Psoas muscle (tissue), 8 donors: Measurements from ENCODE around the gene CLDN34. TPM values are rescaled to one million over a fixed set of nuclear protein-coding genes. Genes with fewer than 3 reads are reported as not detected.

Experiments
- ATAC-seq, 4 donors: fragments of 200-7000 bp; cut with Tn5 transposase; one replicate each; pipeline ENCODE4 v1.9.1; 2020; ENCODE audit warnings: moderate library complexity in 3 of 4, mild to moderate bottlenecking in 2 of 4
- DNase-seq, 2 donors: peaks; one replicate each; pipeline ENCODE4 v3.0.0-alpha.2; 2020
- H3K27ac ChIP-seq: fragments of 200-600 bp; one replicate; pipeline ENCODE4 v1.8.0; 2022
- H3K27me3 ChIP-seq, 3 donors: fragments of 200-600 bp in 1 of 3; one replicate each; pipeline versions ENCODE4 v1.6.1 to v1.8.0; 2013 to 2022; ENCODE audit warnings: low read length in 2 of 3, mild to moderate bottlenecking in 2 of 3, moderate library complexity in 1 of 3; ENCODE audit not compliant: insufficient read depth in 3 of 3
- H3K36me3 ChIP-seq, 2 donors: fragments of 200-600 bp in 1 of 2; one replicate each; pipeline versions ENCODE4 v1.6.1 to v1.8.0; 2013 to 2022; ENCODE audit warnings: low read depth in 1 of 2, mild to moderate bottlenecking in 1 of 2, moderate library complexity in 1 of 2; ENCODE audit not compliant: insufficient read depth in 1 of 2
- H3K4me1 ChIP-seq: fragments of 200-600 bp; one replicate; pipeline ENCODE4 v1.8.0; 2022
- H3K4me3 ChIP-seq: fragments of 200-600 bp; one replicate; pipeline ENCODE4 v1.8.0; 2022; ENCODE audit warnings: mild to moderate bottlenecking
- H3K9me3 ChIP-seq: fragments of 200-600 bp; one replicate; pipeline ENCODE4 v1.8.0; 2022
- CTCF ChIP-seq: fragments of 200-600 bp; IDR thresholded peaks from one replicate; pipeline ENCODE4 v1.8.0; 2022; ENCODE audit warnings: antibody characterized with exemption
- WGBS, 3 donors: extraction: QIAGEN DNeasy Blood & Tissue Kit; methylation state at CpG; one replicate each; pipeline versions ENCODE4 v1.1.6 to v1.1.7; 2013; 5-methylcytosine and 5-hydroxymethylcytosine counted together
- intact Hi-C, 2 donors: fragments of 100-400 bp; cut with DNase I; formaldehyde crosslinking; loops; one replicate each; pipeline versions ENCODE4 v1.11.0 to v1.14.2; 2022
- polyA plus RNA-seq, 3 donors: library from polyadenylated mRNA; stranded (reverse); fragments of 200-250 nt; gene quantifications; one replicate each; pipeline ENCODE4 v1.2.3, GENCODE V29; 2013
- total RNA-seq, 4 donors: library from RNA; stranded (reverse); fragmentation: NEBNext Ultra II Directional in 2 of 4; extraction: Animal tissue kit (Norgen Biotek cat#: 25700) in 2 of 4; gene quantifications; one replicate each; pipeline versions ENCODE4 v1.2.1 to v1.2.4, GENCODE V29; 2021 to 2023
- donor health status: healthy with polysubstance abuse.
- donor health status: DM: no; HTN: no; CAD: no; lungs with moderate emphysema.
- donor health status: Bipolar disorder and iron deficiency.
- donor health status: healthy.
- donor health status: DM: yes; HTN: yes; CAD: no.
- donor health status: DM: no; HTN: no; CAD: no.
- donor health status: DM: no; HTN: no; CAD: no.
- donor health status: DM: yes; HTN: yes; CAD: no.

The CLDN34 gene
- total and polyA plus RNA-seq, 7 donors, result not detected

- no peaks in the 10 kb centered on the region for H3K9me3 ChIP-seq
- no peaks in the 10 kb centered on the region for H3K36me3 ChIP-seq
- no peak overlapping the region for H3K4me3 ChIP-seq
- intact Hi-C loops, result no loop called here
- H3K27me3 ChIP-seq, result no peaks in the 10 kb centered on the region
- DNase-seq (no peak), ATAC-seq (no peak)
- H3K4me1 ChIP-seq, result no peaks in the 10 kb centered on the region
- no peak for TF ChIP-seq CTCF
- H3K27ac ChIP-seq, result no peak overlapping the region
- WGBS, 3 donors, result 89 to 97% (median 89%) methylated on average over 13 to 18 of the region's 18 CpGs
Measured at GRCh38 chrX:9983441-9983840, 16.3 kb downstream of the CLDN34 start.

- 84 to 96% (median 85%) methylated on average over 11 of the region's 11 CpGs for WGBS, 3 donors
- ATAC-seq (no peak), DNase-seq (no peak)
- Histone ChIP-seq H3K4me3 (no peak overlapping the region), H3K36me3 (no peaks in the 10 kb centered on the region), H3K9me3 (no peaks in the 10 kb centered on the region), H3K27me3 (no peaks in the 10 kb centered on the region), H3K27ac (no peak overlapping the region), H3K4me1 (no peaks in the 10 kb centered on the region)
- intact Hi-C loops, result no loop called here
- no peak for TF ChIP-seq CTCF
Measured at GRCh38 chrX:9983846-9984245, 16.7 kb downstream of the CLDN34 start.

GRCh38 chrX:9988762-9989161 is 21.6 kb downstream of the CLDN34 start:
- Histone ChIP-seq H3K4me3 (no peak overlapping the region), H3K4me1 (no peaks in the 10 kb centered on the region), H3K27ac (no peak overlapping the region), H3K9me3 (no peaks in the 10 kb centered on the region), H3K27me3 (no peaks in the 10 kb centered on the region), H3K36me3 (no peaks in the 10 kb centered on the region)
- intact Hi-C loops, result no loop called here
- WGBS, 3 donors, result 27 to 47% (median 32%) methylated on average over 1 of the region's 1 CpG
- peak; percentile 32 for TF ChIP-seq CTCF
- no peak for ATAC-seq
- DNase-seq, result no peak

- no peak overlapping the region for H3K27ac ChIP-seq
- ATAC-seq (no peak), DNase-seq (no peak)
- 89 to 98% (median 97%) methylated on average over 22 to 28 of the region's 28 CpGs for WGBS, 3 donors
- H3K4me3 ChIP-seq, result no peak overlapping the region
- H3K4me1 ChIP-seq, result no peaks in the 10 kb centered on the region
- TF ChIP-seq CTCF, result no peak
- H3K9me3 ChIP-seq, result no peaks in the 10 kb centered on the region
- H3K36me3 ChIP-seq, result no peaks in the 10 kb centered on the region
- H3K27me3 ChIP-seq, result no peaks in the 10 kb centered on the region
- intact Hi-C loops, result no loop called here
Measured at GRCh38 chrX:9992061-9992460, 24.9 kb downstream of the CLDN34 start.

GRCh38 chrX:9992724-9993123 is 25.6 kb downstream of the CLDN34 start:
- no peak for TF ChIP-seq CTCF
- ATAC-seq (no peak), DNase-seq (no peak)
- H3K9me3 ChIP-seq, result no peaks in the 10 kb centered on the region
- WGBS, 3 donors, result 94 to 98% (median 95%) methylated on average over 15 to 18 of the region's 18 CpGs
- no peak overlapping the region for H3K4me3 ChIP-seq
- H3K27ac ChIP-seq, result no peak overlapping the region
- intact Hi-C loops, result no loop called here
- H3K27me3 ChIP-seq, result no peaks in the 10 kb centered on the region
- H3K4me1 ChIP-seq, result no peaks in the 10 kb centered on the region
- H3K36me3 ChIP-seq, result no peaks in the 10 kb centered on the region
